CD4-positive, alpha-beta T cell treated with Interleukin-4 for 4 hours (primary cell): ENCODE measurements around the gene DAB2IP.
"Not testable (repeated sequence)": the region's sequence is repeated elsewhere in the genome, so short reads cannot be mapped to it uniquely, and the experiment has no call there.

Source experiments
- DNase-seq: peaks from one replicate; pipeline ENCODE4 v3.0.0-alpha.2; 2020

DAB2IP gene

DNA sequence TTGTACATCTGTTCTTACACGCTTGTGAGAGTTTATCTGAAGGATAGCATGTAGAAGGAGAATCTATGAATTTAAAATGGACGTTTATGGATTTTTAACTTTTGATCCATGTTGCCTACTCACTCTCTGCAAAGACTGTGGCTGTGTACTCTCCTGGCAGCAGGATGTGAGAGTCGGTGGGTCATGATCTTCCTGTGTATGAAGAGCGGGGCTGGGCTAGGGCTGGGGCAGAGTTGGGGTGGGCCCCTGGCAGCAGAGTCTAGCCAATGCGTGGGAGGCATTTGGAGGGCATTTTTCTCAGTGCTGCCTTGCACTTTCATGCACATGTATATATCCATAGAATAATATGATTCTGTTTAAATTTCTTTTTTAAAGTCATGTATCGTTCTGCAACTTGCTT, 24.0 kb upstream of the DAB2IP start:
- DNase-seq, result no peak

DNA sequence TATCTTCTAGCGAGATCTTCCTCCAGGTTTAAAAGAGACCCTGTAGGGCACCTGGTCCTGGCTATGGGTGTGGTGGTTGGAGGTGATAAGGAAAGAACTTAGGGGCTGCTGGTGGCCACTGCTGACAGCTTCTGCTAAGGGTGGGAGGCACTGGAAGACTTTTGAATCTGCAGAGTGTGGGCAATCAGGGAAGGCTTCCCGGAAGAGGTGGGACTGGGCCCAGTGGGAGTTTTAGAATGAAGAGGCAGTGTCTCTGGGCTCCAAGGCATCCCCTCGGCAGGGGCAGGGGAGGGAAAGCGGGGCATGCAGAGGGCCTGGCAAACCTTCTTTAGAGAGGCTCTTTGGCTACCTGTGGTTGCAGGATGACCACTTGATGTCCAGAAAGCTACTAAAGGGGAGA, 23.0 kb upstream of the DAB2IP start:
- no peak for DNase-seq

DNA sequence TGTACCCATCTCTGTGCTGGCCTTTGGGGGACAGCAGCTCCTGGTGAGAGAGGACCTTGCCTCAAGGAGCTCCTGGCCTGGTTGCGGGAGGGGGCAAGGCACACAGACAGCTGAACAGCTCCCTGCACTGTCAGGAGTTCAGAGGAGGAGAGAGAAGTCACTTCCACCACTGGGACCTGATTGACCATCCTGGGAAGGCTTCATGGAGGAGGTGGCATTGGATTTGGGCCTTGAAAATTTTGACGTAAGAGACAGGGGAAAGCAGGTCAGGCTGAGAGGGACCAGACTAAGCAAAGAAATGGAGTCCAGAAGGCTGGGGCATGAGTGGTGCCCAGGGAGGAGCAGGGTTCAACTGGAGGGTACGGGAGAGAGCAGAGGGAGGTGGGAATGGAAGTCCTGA, 20.3 kb upstream of the DAB2IP start:
- DNase-seq, result no peak

DNA sequence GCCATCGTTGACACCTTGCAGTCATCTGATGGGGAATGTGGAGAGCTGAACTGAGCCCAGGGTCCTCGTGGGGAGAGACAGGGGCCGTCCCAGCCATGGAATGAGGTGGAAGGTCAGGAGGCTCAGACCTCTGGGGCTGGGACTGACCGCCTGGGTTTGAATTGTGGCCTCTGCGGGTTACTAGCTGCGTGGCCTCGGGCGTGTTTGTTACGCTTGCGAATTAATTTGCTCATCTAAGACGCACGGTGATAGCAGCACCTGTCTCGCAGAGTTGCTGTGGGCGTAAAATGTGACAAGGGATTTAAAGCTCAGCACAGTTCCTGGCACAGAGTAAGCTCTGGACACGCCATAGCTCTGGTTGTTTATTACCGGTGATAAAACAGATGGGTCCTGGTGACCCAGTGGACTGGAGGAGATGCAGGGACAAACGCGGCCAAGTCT, 19.4 kb upstream of the DAB2IP start:
- no peak for DNase-seq

DNA sequence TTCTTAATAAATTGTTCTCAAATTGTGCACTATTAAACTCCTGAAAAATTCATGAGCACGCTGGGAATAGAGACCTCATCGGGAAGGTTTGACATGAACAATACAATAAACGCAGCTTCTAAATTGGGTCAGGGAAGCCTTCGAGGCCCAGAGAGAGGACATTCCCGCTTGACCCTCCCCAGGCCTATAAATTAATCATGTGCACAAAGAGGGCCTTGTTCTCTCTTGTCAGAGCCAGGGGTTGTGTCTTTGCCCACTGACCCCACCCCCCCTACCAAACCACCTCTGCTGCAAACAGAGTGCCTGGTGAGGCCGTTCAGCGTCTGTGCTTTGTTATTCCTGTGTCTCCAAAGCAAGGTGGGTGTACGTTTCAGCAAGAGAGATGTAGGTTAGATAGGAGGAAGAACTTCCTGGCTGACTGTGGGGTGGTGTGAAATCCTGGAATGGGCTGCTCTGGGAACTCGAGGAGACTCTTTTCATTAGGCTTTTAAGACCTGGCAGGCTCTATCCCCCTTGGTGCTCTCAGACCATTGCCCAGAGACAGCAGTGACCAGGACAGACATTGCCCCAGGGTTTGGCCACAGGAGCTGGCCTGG, 18.2 kb upstream of the DAB2IP start:
- no peak for DNase-seq

DNA sequence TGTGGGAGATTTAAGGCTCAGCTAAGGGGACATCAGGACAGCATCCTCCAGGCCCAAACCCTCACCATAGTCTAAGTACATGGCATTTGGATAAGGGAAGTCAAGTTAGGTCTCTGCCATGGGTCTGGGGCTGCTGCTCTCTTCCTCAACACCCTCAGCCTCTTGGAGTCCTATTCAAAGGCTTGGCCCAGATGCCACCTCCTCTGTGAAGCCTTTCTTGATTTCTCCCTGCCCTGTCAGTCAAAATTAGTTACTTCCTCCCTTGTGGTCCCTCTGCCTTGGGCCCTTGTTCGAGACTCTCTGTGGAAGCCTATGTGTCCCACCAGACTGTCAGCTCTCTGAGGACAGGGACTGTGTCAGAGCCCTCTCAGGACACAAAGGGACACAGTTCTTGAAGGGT, 17.7 kb upstream of the DAB2IP start:
- DNase-seq, result no peak

DNA sequence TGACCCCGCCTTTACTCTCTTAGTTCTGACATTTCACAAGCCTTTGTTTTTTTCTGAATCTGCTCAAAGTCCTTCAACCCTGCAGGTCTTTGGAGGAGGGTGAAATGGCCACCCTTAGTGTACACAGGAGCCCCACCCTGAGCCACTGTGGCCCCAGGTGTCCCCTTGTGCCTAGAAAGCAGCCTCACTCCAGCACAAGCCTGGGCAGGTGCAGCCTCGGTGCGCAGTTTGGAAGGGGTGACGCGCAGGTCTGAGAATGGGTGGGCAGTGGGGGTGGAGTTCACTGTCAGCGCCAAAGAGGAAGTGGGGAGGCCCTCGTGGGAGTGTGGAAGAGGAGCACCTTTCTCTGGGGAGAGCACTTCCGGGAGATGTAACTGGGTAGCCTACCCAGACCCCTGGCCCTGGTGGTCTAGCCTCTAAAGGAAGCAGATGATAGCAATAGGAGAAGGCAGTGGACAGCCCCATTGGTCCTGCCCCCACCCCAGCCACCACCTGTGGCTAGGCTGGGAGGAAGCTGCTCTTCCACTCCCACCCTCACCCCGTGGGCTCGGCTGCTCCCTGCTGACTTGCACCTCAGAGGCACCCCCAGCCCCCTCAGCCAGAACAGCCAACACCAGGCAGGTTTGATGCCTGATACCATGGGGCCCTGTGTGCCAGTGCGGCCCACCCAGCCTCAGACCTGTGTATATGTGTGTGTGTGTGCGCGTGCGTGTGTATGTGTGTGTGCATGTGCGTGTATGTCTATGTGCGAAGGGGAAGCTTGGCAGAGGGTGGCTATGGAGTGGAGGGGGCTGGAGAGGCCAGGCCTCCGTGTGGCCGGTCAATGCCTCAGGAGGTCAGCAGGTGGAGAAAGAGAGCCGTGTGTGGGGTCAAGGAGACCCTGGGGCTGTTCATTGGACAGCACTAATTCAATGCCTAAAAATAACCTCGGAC, 16.8 kb upstream of the DAB2IP start:
- DNase-seq, result no peak

DNA sequence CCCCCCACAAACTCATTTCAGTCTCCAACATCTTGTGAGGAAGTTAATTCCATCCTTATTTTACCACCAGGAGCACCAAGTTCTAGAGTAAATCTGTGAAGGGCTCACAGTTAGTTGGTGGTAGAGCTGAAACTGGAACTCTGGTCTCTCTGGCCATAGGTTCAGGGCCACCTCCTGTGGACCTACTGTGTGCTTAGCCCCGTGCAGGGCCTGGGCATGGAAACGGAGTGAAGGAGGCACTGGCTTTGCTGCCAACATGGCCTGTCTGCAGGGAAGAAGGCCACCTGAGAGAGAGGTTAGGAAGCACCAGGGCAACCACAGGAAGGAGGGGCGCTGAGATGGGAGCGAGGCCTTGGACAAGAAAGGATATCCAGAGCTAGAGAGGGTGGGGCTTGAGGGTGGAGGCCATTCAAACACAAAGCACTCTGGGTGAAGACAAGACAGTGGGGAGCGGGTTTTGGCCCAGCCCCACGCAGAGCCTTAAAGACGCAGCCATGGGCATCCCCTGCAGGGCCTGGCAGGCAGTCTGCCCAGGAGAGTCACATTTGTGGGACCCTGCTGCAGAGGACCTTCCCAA, 16.0 kb upstream of the DAB2IP start:
- DNase-seq, result no peak

DNA sequence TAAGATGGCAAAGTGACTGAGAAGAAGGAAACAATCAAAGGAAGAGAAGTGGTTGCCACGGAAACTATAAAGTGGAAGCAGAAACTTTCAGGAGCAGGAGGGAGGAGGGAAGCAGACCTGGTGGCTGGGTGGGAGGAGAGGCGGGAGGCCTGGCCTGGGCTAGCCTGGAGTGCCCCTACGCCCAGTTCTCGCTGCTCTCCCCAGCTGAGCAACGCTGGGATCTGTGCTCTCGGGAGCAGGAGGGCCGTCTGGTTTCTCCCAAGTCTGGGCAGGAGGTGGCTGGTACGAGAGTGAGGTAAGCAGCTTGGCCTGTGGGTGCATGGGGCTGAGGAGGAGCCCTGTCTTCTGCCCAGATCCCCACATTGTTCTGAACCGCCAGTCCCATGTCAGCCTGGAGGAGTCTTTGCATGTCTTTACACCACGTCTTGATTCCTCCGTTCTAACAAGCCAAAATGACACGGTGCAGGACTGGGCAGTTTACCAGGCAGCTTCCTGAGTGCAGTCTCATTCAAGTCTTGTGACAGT, 15.0 kb upstream of the DAB2IP start:
- DNase-seq, result no peak

DNA sequence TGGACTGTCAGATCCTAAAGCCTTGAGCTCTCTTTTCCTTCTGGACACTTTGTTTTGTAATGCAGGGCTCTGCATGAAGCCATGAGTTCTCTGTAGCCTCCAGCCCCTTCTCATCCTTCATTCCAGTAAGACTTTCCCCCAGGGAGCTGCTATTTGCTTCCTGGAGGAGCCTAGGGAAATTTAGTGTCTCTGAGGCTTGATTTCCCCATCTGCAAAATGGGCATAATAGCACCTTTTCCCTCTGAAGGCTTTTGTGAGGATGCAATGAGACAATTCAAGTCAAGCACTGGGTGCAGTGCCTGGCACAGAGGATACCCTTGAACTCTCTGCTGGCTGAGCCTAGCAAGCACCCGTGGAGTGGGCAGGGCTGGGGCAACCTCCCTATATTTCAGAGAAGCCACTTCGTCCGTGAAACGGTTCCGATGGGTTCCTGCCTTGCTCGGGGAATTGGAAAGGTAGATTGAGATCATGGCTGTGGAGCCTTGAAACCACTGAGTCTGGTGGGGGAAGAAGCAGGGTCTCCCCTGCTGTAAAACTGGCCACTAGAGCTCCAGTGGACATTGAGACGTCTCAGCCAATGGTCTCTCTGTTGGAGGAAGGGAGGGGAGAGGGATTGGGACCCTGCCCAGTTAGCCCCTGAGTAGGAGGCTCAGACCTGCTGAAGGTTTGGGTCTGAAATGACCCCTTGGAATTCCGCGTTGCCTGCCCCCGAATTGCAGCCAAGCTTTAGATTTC, 14.3 kb upstream of the DAB2IP start:
- DNase-seq, result no peak

DNA sequence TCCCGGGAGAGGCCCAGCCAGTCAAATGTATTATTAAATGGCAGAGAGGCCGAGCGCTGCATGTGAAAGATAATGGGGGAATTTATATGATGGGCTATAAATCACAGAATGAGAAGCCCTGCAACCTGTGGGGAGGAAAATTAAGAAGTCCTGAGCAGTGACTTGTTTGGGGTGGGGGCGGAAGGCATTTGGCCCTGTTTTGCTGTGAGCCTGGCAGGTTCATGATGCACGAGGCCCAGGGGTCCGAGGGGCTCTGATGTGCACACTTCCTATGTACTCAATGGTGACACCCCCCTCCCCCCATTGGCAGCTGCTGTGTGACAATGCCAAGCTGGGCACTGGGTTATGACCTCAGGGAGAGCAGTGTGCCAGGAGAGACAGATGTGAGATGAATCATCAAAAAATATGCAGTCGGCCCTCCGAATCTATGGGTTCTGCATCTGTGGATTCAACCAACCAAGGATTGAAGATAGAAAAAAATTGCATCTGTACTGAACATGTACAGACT, 13.7 kb upstream of the DAB2IP start:
- no peak for DNase-seq

DNA sequence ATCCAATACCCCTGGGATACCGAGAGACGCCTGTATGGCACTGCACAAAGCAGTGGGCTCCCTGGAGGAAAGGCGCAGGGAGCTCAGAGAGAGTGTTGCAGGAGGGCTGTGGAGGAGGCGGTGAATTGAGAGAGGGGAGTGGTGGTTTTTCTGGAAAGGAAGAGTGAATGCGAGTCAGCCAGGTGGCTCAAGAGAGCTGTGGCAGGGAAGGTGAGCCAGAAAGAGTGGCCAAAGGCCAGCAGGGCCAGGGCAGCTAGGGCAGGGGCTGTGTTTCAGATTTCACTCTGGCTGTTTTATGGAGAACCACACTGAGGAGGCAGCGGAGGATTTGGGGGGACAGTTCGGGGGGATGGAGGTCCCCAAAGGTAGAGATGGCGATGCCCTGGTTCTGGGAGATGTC, 13.0 kb upstream of the DAB2IP start:
- DNase-seq, result no peak

DNA sequence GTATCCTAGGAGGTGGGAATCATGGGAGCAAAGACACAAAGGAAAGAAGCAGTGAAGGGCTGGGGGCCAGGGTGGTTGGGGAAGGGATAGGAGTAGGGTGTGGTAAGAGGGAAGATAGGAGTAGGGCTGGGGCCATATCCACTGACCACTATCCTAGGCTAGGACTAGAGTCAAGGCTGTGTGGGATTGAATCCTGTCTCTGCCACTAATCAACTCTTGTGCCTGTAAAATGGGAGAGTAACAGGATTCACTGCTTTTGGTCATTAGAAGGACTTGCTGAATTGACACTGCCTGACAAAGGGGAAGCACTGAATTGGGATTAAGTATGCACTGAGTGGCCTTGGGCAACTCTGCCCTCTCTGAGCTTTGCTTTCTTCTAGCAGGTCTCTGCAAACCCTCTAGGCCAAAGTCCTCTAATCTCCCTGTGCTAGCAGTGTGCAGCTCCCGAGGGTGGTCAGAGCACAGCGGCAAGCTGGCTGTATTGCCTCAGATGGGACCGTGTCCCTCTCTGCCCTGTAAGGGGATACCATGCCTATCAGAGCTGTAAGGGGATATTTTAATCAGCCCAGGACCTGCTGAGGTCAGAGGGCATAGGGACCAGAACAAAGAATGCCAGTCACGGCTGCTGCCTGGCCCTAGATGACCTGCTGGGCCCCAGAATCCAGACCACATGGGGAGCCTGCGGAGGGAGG, 12.4 kb upstream of the DAB2IP start:
- no peak for DNase-seq

DNA sequence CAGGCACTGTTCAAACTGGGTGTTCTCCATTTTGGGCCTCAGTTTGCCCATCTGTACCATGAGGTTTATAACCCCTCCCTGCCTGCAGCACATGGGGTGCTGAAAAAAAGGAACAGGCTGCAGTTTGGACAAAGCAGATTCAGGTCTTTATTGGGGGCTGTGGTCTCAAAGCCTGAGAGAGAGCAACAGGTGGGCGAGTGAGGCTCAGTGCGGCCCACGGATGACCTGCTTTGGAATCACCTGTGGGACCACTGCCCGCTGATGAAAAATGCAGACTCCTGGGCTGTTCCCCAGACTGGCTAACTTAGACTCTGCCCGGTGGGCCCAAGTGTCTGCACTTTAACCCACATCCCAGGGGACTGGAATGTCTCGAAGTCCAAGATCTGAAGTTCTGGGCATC, 11.8 kb upstream of the DAB2IP start:
- DNase-seq, result no peak

DNA sequence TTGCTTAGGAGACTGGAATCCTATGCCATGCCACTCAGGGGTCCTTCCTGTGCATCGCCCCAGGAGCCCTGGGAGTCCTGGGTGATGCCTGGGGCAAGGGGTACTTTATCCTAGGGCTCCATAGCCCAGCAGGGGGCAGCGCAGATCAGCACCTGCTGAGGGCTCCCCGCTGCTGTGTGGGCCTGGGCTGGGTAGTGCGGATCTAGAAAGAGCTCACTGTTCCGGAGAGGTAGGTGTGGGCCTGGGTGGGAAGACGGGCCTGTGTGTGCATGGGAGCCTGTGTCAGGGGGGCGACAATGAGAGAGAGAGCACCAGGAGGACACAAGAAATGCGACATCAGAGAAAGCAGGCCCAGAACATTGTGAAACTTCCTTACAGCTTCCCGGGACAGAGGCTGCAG, 11.4 kb upstream of the DAB2IP start:
- DNase-seq, result no peak

DNA sequence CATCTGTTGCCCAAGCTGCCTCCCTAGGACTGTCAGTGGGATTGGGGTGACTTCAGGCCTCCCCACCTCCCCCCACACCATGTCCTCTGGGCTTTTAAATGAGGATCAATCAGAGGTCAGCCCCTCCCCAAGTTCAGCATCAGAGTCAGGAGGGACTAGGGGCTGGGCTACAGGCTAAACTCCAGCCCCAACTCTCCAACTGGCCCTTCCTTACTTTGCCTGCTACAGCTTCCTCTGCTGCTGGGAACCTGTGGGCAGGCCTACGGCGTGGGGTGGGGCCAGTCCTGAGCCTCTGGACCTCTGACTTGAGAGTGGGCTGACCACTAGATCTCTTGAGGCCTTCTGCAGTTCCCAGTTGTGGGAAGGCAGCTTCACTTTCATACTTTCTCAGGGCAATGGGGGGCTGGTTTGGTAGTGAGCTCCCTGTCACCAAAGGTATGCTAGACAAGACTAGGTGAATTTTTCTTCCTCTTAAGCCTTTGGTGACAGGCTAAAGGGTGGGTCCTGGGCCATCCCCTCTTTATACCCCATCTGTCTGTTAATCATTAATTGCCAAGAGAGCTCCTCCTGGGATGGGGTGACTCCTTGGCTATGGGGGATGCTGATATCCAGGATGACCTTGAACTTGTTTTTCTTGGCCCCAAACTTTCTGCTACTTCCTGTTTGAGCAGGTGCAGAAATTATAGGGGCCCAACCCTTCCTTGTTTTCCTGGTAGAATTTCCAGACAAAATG, 10.8 kb upstream of the DAB2IP start:
- no peak for DNase-seq

DNA sequence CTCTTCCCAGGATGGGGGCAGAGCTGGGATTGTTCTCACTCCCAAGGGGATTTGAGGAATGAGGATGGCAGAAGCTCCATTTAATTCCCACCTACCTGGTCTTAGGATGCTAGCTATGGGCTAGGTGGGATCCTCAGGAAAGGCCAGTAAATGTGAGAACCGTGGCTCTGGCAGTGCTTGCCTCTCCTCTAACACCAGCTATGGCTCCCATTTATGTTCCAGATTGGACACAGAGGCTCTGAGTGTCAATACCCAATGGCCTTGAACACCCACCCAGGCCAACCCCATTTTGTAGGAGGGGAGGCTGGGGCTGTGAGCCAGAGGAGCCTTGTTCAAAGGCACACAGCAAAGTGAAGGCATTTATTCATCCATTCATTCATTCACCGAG, 10.2 kb upstream of the DAB2IP start:
- no peak for DNase-seq

DNA sequence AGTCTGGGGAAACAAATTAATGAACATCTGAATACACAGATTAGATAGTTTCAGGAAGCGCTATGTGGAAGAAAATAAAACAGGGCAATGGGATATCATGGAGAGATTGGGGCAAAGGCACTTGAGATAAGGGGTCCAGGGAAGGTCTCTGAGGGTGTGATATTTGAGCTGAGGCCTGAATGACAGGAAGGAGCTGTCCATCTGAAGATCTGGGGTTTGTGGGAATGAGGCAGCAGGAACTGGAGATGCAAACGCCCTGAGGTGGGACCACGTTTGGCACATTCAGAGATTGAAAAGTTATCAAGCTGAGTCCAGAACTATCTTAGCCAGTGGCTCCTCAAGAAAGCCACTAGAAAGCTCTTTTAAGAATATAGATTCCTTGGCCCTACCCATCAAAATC, 8.7 kb upstream of the DAB2IP start:
- DNase-seq, result no peak

DNA sequence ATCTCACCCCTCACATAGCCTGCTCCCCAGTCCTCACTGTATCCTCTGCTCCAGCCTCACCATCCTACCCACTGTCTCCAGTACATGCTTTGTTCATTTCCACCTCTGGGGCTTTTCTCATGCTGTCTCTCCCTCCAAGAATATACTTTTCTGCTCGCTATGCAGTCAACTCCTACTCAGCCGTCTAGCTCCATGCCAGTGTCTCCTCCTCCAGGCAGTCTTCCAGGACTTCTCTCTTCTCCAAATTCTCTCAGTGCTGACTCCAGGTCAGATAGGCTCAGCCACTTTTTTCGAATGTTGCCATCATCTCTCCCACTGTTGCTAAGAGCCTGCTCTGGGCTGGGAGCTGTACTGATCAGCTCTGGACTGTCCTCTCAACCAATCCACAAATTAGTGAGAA, 8.0 kb upstream of the DAB2IP start:
- DNase-seq, result no peak

DNA sequence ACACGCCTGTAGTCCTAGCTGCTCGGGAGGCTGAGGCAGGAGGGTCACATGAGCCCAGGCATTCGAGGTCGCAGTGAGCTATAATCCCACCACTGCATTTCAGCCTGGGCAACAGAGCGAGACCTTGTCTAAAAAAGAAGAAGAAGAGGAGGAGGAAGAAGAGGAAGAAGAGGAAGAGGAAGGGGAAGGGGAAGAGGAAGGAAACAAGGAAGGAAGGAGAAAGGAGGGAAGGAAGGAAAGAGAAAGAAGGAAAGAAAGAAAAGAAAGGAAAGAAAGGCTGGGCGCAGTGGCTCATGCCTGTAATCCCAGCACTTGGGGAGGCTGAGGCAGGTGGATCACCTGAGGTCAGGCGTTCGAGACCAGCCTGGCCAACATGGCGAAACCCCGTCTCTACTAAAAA, 7.4 kb upstream of the DAB2IP start:
- DNase-seq, result not testable (repeated sequence)

DNA sequence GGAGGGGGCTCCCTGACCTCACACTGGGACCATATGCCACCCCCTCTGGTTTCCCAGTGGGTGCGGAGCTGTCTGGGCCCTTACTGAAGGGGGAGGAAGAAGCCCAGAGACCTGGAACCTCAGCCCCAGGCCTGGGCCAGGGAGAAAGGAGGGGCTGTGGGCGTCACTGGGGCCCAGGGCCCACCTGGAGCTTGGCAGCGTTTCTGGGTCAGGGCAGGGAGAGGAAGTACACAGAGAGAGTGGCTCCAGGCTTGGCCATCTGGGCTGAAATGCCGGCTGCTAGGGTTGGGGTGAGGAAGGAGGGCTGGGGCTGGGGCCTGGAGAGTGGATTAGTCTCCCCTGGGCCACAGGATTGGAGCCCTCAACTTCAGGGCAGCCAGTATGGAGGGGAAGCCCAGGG, 6.4 kb upstream of the DAB2IP start:
- DNase-seq, result no peak
